HEK293 (cell line): ENCODE measurements around the gene BFAR.

Experiments used
- GLI2 ChIP-seq: fragments of 450-650 bp; formaldehyde crosslinking; IDR thresholded peaks from 2 replicates; pipeline ENCODE4; 2017; ENCODE audit warnings: missing biosample characterization, missing genetic modification characterization, low read depth, borderline replicate concordance
- IKZF3 ChIP-seq: fragments of 450-650 bp; IDR thresholded peaks from 2 replicates; pipeline ENCODE4 v1.5.0; 2018; ENCODE audit warnings: missing biosample characterization, mild to moderate bottlenecking, missing genetic modification characterization, moderate library complexity
- KLF9 ChIP-seq: fragments of 450-650 bp; formaldehyde crosslinking; IDR thresholded peaks from 2 replicates; pipeline ENCODE4 v1.5.1; 2016; ENCODE audit warnings: missing biosample characterization, missing genetic modification characterization, low read depth
- MZF1 ChIP-seq: fragments of 450-650 bp; formaldehyde crosslinking; IDR thresholded peaks from 2 replicates; pipeline ENCODE4 v1.5.1; 2017; ENCODE audit warnings: missing biosample characterization, missing genetic modification characterization, borderline replicate concordance
- PATZ1 ChIP-seq: fragments of 450-650 bp; formaldehyde crosslinking; IDR thresholded peaks from 2 replicates; pipeline ENCODE4 v1.5.1; 2016; ENCODE audit warnings: missing biosample characterization, missing genetic modification characterization
- REPIN1 ChIP-seq: fragments of 450-650 bp; formaldehyde crosslinking; IDR thresholded peaks from 2 replicates; pipeline ENCODE4 v1.5.1; 2017; ENCODE audit warnings: missing biosample characterization, missing genetic modification characterization, low read depth
- TRIM28 ChIP-seq: IDR thresholded peaks from 2 replicates; pipeline ENCODE4 v1.6.1; 2011; ENCODE audit warnings: low read length, control low read depth, borderline replicate concordance
- TSHZ1 ChIP-seq: fragments of 450-650 bp; formaldehyde crosslinking; IDR thresholded peaks from 2 replicates; pipeline ENCODE4 v1.5.1; 2016; ENCODE audit warnings: missing biosample characterization, missing genetic modification characterization, borderline replicate concordance
- WT1 ChIP-seq: fragments of 450-650 bp; formaldehyde crosslinking; IDR thresholded peaks from 2 replicates; pipeline ENCODE4 v1.5.1; 2016; ENCODE audit warnings: missing biosample characterization, missing genetic modification characterization
- ZNF146 ChIP-seq: fragments of 450-650 bp; formaldehyde crosslinking; IDR thresholded peaks from 2 replicates; pipeline ENCODE4 v1.5.1; 2016; ENCODE audit warnings: missing biosample characterization, missing genetic modification characterization
- ZNF16 ChIP-seq: fragments of 450-650 bp; formaldehyde crosslinking; IDR thresholded peaks from 2 replicates; pipeline ENCODE4 v1.5.1; 2016; ENCODE audit warnings: low read depth, missing biosample characterization, missing genetic modification characterization
- ZNF19 ChIP-seq: fragments of 450-650 bp; formaldehyde crosslinking; IDR thresholded peaks from 2 replicates; pipeline ENCODE4; 2016; ENCODE audit warnings: missing biosample characterization, missing genetic modification characterization, low read depth
- ZNF211 ChIP-seq: fragments of 450-650 bp; formaldehyde crosslinking; IDR thresholded peaks from 2 replicates; pipeline ENCODE4 v1.5.1; 2016; ENCODE audit warnings: low read depth, missing biosample characterization, missing genetic modification characterization
- ZNF248 ChIP-seq: fragments of 450-650 bp; formaldehyde crosslinking; IDR thresholded peaks from 2 replicates; pipeline ENCODE4 v1.5.1; 2017; ENCODE audit warnings: missing biosample characterization, missing genetic modification characterization
- ZNF274 ChIP-seq, 2 experiments: fragments of 200-500 bp in 1 of 2; fragments of 450-650 bp in 1 of 2; sonication (Bioruptor generic) in 1 of 2; formaldehyde crosslinking in 1 of 2; IDR thresholded peaks; 2 replicates each; pipeline versions ENCODE4 v1.5.1 to v1.6.1; 2014 to 2016; ENCODE audit warnings: borderline replicate concordance in 1 of 2, inconsistent platforms in 1 of 2, low read length in 1 of 2, missing biosample characterization in 1 of 2, missing genetic modification characterization in 1 of 2
- ZNF292 ChIP-seq: fragments of 450-650 bp; formaldehyde crosslinking; IDR thresholded peaks from 2 replicates; pipeline ENCODE4 v1.5.1; 2016; ENCODE audit warnings: low read depth, missing biosample characterization, missing genetic modification characterization, borderline replicate concordance
- ZNF354C ChIP-seq: fragments of 450-650 bp; formaldehyde crosslinking; IDR thresholded peaks from 2 replicates; pipeline ENCODE4 v1.5.1; 2016; ENCODE audit warnings: missing biosample characterization, missing genetic modification characterization, low read depth, borderline replicate concordance
- ZNF548 ChIP-seq: fragments of 450-650 bp; formaldehyde crosslinking; IDR thresholded peaks from 2 replicates; pipeline ENCODE4 v1.5.1; 2016; ENCODE audit warnings: missing biosample characterization, missing genetic modification characterization
- ZNF596 ChIP-seq: fragments of 450-650 bp; IDR thresholded peaks from 2 replicates; pipeline ENCODE4 v1.5.0; 2018; ENCODE audit warnings: missing biosample characterization, mild to moderate bottlenecking, missing genetic modification characterization, moderate library complexity
- ZNF664 ChIP-seq: fragments of 450-650 bp; formaldehyde crosslinking; IDR thresholded peaks from 2 replicates; pipeline ENCODE4 v1.5.1; 2016; ENCODE audit warnings: missing biosample characterization, missing genetic modification characterization
- TF ChIP-seq, protein P1 (sequence below): fragments of 450-650 bp; formaldehyde crosslinking; IDR thresholded peaks from 2 replicates; pipeline ENCODE4 v1.5.1; 2016; ENCODE audit warnings: missing biosample characterization, missing genetic modification characterization, borderline replicate concordance
- TF ChIP-seq, protein P2 (sequence below): fragments of 450-650 bp; formaldehyde crosslinking; IDR thresholded peaks from 2 replicates; pipeline ENCODE4 v1.5.1; 2016; ENCODE audit warnings: missing biosample characterization, missing genetic modification characterization, low read depth
- TF ChIP-seq, protein P3 (sequence below): fragments of 450-650 bp; formaldehyde crosslinking; IDR thresholded peaks from 2 replicates; pipeline ENCODE4 v1.5.1; 2016; ENCODE audit warnings: missing biosample characterization, missing genetic modification characterization

The BFAR gene

DNA sequence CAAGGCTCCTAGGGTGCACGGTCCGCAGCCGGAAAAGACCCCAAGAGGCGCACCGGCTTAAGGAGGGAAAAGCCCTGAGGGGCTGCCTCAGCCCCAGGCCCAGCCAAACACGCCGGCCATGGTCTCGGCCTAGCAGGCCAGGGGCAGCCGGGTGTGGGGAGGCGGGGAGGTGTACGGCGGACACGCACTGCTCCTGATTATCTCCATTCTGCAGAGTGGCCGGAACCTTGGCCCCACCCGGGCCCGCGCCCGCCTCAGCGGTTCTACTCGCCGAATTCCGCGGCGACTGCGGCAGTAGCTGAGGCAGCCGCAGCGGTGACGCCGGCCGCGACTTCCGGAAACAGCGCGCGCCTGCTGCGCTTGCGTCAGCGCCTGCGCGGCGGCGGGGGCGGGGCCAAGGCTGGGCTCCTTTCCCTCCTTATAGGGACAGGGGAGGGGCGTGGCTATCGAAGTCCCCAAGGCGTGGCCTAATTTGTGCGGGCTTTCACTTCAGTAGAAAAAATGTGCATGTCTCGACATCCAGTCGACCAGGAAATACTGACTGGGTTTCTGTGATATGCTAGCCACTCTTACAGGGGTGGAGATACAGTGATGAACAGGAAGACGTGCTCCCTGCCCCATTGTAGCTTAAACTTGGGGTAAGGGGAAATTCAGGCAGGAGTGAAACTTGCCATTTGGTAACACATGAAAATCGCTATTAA lies 2.7 kb upstream of the BFAR start, which contains the start of gene PARN (continued):
- TF ChIP-seq WT1 (tag by site-specific recombination) (no peak), TRIM28 (no peak), KLF9 (tag by site-specific recombination) (no peak; the same call in none of the 2 replicates), ZNF16 (no peak), ZNF248 (tag by site-specific recombination) (no peak), IKZF3 (tag by site-specific recombination) (no peak), ZNF354C (tag by site-specific recombination) (no peak), ZNF292 (tag by site-specific recombination) (no peak), ZNF146 (tag by site-specific recombination) (no peak), ZNF548 (tag by site-specific recombination) (no peak), ZNF664 (no peak), ZNF274 (IDR thresholded peaks at IDR 0.05; ENCODE audit: low read length) (no peak), ZNF274 (tag by site-specific recombination; IDR thresholded peaks at IDR 0.05; ENCODE audit: borderline replicate concordance) (no peak), ZNF596 (tag by site-specific recombination) (no peak), MZF1 (tag by site-specific recombination) (no peak), TSHZ1 (tag by site-specific recombination) (no peak; the same call in 1 of the 2 replicates), GLI2 (tag by site-specific recombination) (no peak), ZNF19 (tag by site-specific recombination) (no peak), REPIN1 (tag by site-specific recombination) (0 out of 2 replicates have a peak, but pooled peaks have one; percentile 53), ZNF211 (no peak), PATZ1 (tag by site-specific recombination) (peak; percentile 53; the same call in 1 of the 2 replicates)
- TF ChIP-seq, protein P1, sequence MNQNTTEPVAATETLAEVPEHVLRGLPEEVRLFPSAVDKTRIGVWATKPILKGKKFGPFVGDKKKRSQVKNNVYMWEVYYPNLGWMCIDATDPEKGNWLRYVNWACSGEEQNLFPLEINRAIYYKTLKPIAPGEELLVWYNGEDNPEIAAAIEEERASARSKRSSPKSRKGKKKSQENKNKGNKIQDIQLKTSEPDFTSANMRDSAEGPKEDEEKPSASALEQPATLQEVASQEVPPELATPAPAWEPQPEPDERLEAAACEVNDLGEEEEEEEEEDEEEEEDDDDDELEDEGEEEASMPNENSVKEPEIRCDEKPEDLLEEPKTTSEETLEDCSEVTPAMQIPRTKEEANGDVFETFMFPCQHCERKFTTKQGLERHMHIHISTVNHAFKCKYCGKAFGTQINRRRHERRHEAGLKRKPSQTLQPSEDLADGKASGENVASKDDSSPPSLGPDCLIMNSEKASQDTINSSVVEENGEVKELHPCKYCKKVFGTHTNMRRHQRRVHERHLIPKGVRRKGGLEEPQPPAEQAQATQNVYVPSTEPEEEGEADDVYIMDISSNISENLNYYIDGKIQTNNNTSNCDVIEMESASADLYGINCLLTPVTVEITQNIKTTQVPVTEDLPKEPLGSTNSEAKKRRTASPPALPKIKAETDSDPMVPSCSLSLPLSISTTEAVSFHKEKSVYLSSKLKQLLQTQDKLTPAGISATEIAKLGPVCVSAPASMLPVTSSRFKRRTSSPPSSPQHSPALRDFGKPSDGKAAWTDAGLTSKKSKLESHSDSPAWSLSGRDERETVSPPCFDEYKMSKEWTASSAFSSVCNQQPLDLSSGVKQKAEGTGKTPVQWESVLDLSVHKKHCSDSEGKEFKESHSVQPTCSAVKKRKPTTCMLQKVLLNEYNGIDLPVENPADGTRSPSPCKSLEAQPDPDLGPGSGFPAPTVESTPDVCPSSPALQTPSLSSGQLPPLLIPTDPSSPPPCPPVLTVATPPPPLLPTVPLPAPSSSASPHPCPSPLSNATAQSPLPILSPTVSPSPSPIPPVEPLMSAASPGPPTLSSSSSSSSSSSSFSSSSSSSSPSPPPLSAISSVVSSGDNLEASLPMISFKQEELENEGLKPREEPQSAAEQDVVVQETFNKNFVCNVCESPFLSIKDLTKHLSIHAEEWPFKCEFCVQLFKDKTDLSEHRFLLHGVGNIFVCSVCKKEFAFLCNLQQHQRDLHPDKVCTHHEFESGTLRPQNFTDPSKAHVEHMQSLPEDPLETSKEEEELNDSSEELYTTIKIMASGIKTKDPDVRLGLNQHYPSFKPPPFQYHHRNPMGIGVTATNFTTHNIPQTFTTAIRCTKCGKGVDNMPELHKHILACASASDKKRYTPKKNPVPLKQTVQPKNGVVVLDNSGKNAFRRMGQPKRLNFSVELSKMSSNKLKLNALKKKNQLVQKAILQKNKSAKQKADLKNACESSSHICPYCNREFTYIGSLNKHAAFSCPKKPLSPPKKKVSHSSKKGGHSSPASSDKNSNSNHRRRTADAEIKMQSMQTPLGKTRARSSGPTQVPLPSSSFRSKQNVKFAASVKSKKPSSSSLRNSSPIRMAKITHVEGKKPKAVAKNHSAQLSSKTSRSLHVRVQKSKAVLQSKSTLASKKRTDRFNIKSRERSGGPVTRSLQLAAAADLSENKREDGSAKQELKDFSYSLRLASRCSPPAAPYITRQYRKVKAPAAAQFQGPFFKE (tag by site-specific recombination): no peak
- TF ChIP-seq, protein P2, sequence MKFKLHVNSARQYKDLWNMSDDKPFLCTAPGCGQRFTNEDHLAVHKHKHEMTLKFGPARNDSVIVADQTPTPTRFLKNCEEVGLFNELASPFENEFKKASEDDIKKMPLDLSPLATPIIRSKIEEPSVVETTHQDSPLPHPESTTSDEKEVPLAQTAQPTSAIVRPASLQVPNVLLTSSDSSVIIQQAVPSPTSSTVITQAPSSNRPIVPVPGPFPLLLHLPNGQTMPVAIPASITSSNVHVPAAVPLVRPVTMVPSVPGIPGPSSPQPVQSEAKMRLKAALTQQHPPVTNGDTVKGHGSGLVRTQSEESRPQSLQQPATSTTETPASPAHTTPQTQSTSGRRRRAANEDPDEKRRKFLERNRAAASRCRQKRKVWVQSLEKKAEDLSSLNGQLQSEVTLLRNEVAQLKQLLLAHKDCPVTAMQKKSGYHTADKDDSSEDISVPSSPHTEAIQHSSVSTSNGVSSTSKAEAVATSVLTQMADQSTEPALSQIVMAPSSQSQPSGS (tag by site-specific recombination): no peak
- TF ChIP-seq, protein P3, sequence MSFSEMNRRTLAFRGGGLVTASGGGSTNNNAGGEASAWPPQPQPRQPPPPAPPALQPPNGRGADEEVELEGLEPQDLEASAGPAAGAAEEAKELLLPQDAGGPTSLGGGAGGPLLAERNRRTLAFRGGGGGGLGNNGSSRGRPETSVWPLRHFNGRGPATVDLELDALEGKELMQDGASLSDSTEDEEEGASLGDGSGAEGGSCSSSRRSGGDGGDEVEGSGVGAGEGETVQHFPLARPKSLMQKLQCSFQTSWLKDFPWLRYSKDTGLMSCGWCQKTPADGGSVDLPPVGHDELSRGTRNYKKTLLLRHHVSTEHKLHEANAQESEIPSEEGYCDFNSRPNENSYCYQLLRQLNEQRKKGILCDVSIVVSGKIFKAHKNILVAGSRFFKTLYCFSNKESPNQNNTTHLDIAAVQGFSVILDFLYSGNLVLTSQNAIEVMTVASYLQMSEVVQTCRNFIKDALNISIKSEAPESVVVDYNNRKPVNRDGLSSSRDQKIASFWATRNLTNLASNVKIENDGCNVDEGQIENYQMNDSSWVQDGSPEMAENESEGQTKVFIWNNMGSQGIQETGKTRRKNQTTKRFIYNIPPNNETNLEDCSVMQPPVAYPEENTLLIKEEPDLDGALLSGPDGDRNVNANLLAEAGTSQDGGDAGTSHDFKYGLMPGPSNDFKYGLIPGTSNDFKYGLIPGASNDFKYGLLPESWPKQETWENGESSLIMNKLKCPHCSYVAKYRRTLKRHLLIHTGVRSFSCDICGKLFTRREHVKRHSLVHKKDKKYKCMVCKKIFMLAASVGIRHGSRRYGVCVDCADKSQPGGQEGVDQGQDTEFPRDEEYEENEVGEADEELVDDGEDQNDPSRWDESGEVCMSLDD: no peak
